Femur (tissue), 1 donor: Measurements from ENCODE around the gene MYO9A.

Experiments
- DNase-seq: peaks from one replicate; pipeline ENCODE4 v3.0.0-alpha.2; 2017

The MYO9A gene

GRCh38 chr15:71830981-71831380, 287.0 kb downstream of the MYO9A start:
- DNase-seq, result no peak

GRCh38 chr15:71826196-71826595, 291.8 kb downstream of the MYO9A start:
- no peak for DNase-seq

- no peak for DNase-seq
Observed at GRCh38 chr15:71825021-71825730, 292.8 kb downstream of the MYO9A start.

- DNase-seq, result no peak
Observed at GRCh38 chr15:71823801-71824200, 294.1 kb downstream of the MYO9A start.

GRCh38 chr15:71822890-71823630, 294.9 kb downstream of the MYO9A start:
- DNase-seq, result no peak

- no peak for DNase-seq
Observed at GRCh38 chr15:71821547-71822129, 296.3 kb downstream of the MYO9A start.

GRCh38 chr15:71820127-71820526, 297.8 kb downstream of the MYO9A start:
- DNase-seq, result no peak

GRCh38 chr15:71817351-71817750, 300.6 kb downstream of the MYO9A start:
- DNase-seq, result no peak

- no peak for DNase-seq
Observed at GRCh38 chr15:71815301-71815700, 302.6 kb downstream of the MYO9A start.

- no peak for DNase-seq
Observed at GRCh38 chr15:71813723-71814470, 304.1 kb downstream of the MYO9A start.

GRCh38 chr15:71812966-71813722, 304.8 kb downstream of the MYO9A start:
- peak; percentile 67 for DNase-seq

- no peak for DNase-seq
Observed at GRCh38 chr15:71811752-71812735, 305.9 kb downstream of the MYO9A start.

GRCh38 chr15:71811036-71811736, 306.8 kb downstream of the MYO9A start:
- no peak for DNase-seq

- no peak for DNase-seq
Observed at GRCh38 chr15:71810256-71811035, 307.5 kb downstream of the MYO9A start, which contains the start of gene NR2E3. NR2E3 (plus strand) TSS chr15:71810554; CDS start chr15:71810744, 190 bp downstream.

- no peak for DNase-seq
Observed at GRCh38 chr15:71809346-71809745, 308.6 kb downstream of the MYO9A start.

GRCh38 chr15:71808311-71809020, 309.5 kb downstream of the MYO9A start:
- DNase-seq, result no peak

GRCh38 chr15:71807691-71808091, 310.3 kb downstream of the MYO9A start:
- no peak for DNase-seq

GRCh38 chr15:71807125-71807629, 310.8 kb downstream of the MYO9A start:
- no peak for DNase-seq

- no peak for DNase-seq
Observed at GRCh38 chr15:71806452-71806931, 311.5 kb downstream of the MYO9A start.
